Naive B cell (primary cell): ENCODE measurements around the gene OR8B12. TPM values are rescaled to one million over a fixed set of nuclear protein-coding genes. Genes with fewer than 3 reads are reported as not detected.

Experiments
- ATAC-seq, 2 donors: fragments of 150-1000 bp; cut with Tn5 transposase; 2 replicates each; pipeline ENCODE4 v1.10.0; 2021; ENCODE audit warnings: low read depth in 2 of 2, mild to moderate bottlenecking in 2 of 2, moderate library complexity in 2 of 2
- DNase-seq: peaks from one replicate; pipeline ENCODE4 v3.0.0; 2022
- H3K27ac Mint-ChIP-seq, 6 donors: one replicate each; pipeline ENCODE4 v1.8.0; 2020 to 2022; ENCODE audit warnings: mild to moderate bottlenecking in 6 of 6, mixed read lengths in 6 of 6, moderate library complexity in 5 of 6, inconsistent platforms in 2 of 6
- H3K27me3 Mint-ChIP-seq, 3 donors: one replicate each; pipeline ENCODE4 v1.8.0; 2021 to 2022; ENCODE audit warnings: mixed read lengths in 3 of 3, mild to moderate bottlenecking in 1 of 3
- H3K36me3 Mint-ChIP-seq, 2 donors: one replicate each; pipeline ENCODE4 v1.8.0; 2020 to 2022; ENCODE audit warnings: mixed read lengths in 2 of 2, inconsistent platforms in 1 of 2, mild to moderate bottlenecking in 1 of 2
- H3K4me1 Mint-ChIP-seq, 3 donors: one replicate each; pipeline ENCODE4 v1.8.0; 2020 to 2022; ENCODE audit warnings: mixed read lengths in 3 of 3, inconsistent platforms in 1 of 3, mild to moderate bottlenecking in 1 of 3, moderate library complexity in 1 of 3
- H3K4me3 Mint-ChIP-seq, 8 donors: one replicate each; pipeline ENCODE4 v1.8.0; 2020 to 2022; ENCODE audit warnings: mild to moderate bottlenecking in 8 of 8, mixed read lengths in 8 of 8, moderate library complexity in 8 of 8, inconsistent platforms in 2 of 8
- H3K9me3 Mint-ChIP-seq, 7 donors: one replicate each; pipeline ENCODE4 v1.8.0; 2020 to 2022; ENCODE audit warnings: mixed read lengths in 7 of 7, mild to moderate bottlenecking in 5 of 7, inconsistent platforms in 2 of 7, moderate library complexity in 1 of 7
- polyA plus RNA-seq, 6 donors: library from polyadenylated mRNA; unstranded; fragments of 300-500 nt; fragmentation: Illumina TruSeq; gene quantifications; one replicate each; pipeline ENCODE4 v1.2.3, GENCODE V29; 2021; ENCODE audit warnings: low read depth in 6 of 6

The OR8B12 gene
- not detected for polyA plus RNA-seq

GRCh38 chr11:124543554-124543953 is at the start of gene OR8B12:
TSS of gene OR8B12 (minus strand) at chr11:124543654. CDS start at chr11:124543654, 0 bp downstream.
- Mint-ChIP-seq H3K4me3 (no peak within 1 kb of the TSS), H3K27ac (peak within 1 kb of the TSS in 1 of 6 donors; percentile 18), H3K36me3 (no peaks in the 10 kb centered on the region), H3K9me3 (peaks cover 0 to 9% (median 0%) of the 10 kb centered on the region in 7 donors), H3K27me3 (peaks cover 20 to 45% (median 34%) of the 10 kb centered on the region in 3 donors), H3K4me1 (no peaks in the 10 kb centered on the region)
- ATAC-seq, result no peak
- DNase-seq, result no peak

- DNase-seq (no peak), ATAC-seq (no peak)
- H3K4me3 Mint-ChIP-seq, result no peak overlapping the region
- H3K4me1 Mint-ChIP-seq, result no peaks in the 10 kb centered on the region
- peaks cover 27 to 46% (median 31%) of the 10 kb centered on the region in 3 donors for H3K27me3 Mint-ChIP-seq
- H3K9me3 Mint-ChIP-seq, result no peaks in the 10 kb centered on the region
- no peak overlapping the region for H3K27ac Mint-ChIP-seq
- no peaks in the 10 kb centered on the region for H3K36me3 Mint-ChIP-seq
Observed at GRCh38 chr11:124592627-124593026, 49.2 kb upstream of the OR8B12 start.

- Mint-ChIP-seq H3K9me3 (peaks cover 0 to 2% (median 0%) of the 10 kb centered on the region in 7 donors), H3K27ac (no peak overlapping the region), H3K4me1 (no peaks in the 10 kb centered on the region), H3K27me3 (peaks cover 19 to 45% (median 34%) of the 10 kb centered on the region in 3 donors), H3K36me3 (no peaks in the 10 kb centered on the region), H3K4me3 (no peak overlapping the region)
- ATAC-seq (no peak), DNase-seq (no peak)
Observed at GRCh38 chr11:124591430-124591829, 48.0 kb upstream of the OR8B12 start.

- H3K27ac Mint-ChIP-seq, result peak overlapping the region in 1 of 6 donors; percentile 5
- peaks cover 0 to 2% (median 0%) of the 10 kb centered on the region in 7 donors for H3K9me3 Mint-ChIP-seq
- H3K4me3 Mint-ChIP-seq, result no peak overlapping the region
- DNase-seq (peak; percentile 12), ATAC-seq (peak in 1 of 2 donors; percentile 56)
- no peaks in the 10 kb centered on the region for H3K36me3 Mint-ChIP-seq
- no peaks in the 10 kb centered on the region for H3K4me1 Mint-ChIP-seq
- peaks cover 13 to 47% (median 33%) of the 10 kb centered on the region in 3 donors for H3K27me3 Mint-ChIP-seq
Observed at GRCh38 chr11:124586238-124586860, 42.9 kb upstream of the OR8B12 start.

GRCh38 chr11:124584681-124585372 is 41.4 kb upstream of the OR8B12 start:
- ATAC-seq, result no peak
- H3K27me3 Mint-ChIP-seq, result peaks cover 13 to 41% (median 36%) of the 10 kb centered on the region in 3 donors
- no peaks in the 10 kb centered on the region for H3K36me3 Mint-ChIP-seq
- H3K9me3 Mint-ChIP-seq, result peaks cover 0 to 2% (median 0%) of the 10 kb centered on the region in 7 donors
- no peak for DNase-seq
- H3K4me1 Mint-ChIP-seq, result no peaks in the 10 kb centered on the region
- H3K27ac Mint-ChIP-seq, result peak overlapping the region in 1 of 6 donors; percentile 51
- no peak overlapping the region for H3K4me3 Mint-ChIP-seq

GRCh38 chr11:124583781-124584180 is 40.3 kb upstream of the OR8B12 start:
- no peaks in the 10 kb centered on the region for H3K4me1 Mint-ChIP-seq

GRCh38 chr11:124582565-124582964 is 39.1 kb upstream of the OR8B12 start:
- no peak for ATAC-seq
- no peak overlapping the region for H3K27ac Mint-ChIP-seq

More at GRCh38 chr11:124583781-124584180, 40.3 kb upstream of the OR8B12 start:
- Mint-ChIP-seq H3K36me3 (no peaks in the 10 kb centered on the region), H3K27ac (no peak overlapping the region), H3K4me3 (no peak overlapping the region), H3K27me3 (peaks cover 13 to 38% (median 30%) of the 10 kb centered on the region in 3 donors), H3K9me3 (peaks cover 0 to 2% (median 0%) of the 10 kb centered on the region in 7 donors)
- no peak for DNase-seq
- no peak for ATAC-seq

GRCh38 chr11:124581817-124582216 is 38.4 kb upstream of the OR8B12 start:
- no peaks in the 10 kb centered on the region for H3K36me3 Mint-ChIP-seq
- peaks cover 7 to 40% (median 17%) of the 10 kb centered on the region in 3 donors for H3K27me3 Mint-ChIP-seq
- H3K9me3 Mint-ChIP-seq, result no peaks in the 10 kb centered on the region
- DNase-seq (no peak), ATAC-seq (no peak)
- H3K27ac Mint-ChIP-seq, result no peak overlapping the region
- H3K4me1 Mint-ChIP-seq, result no peaks in the 10 kb centered on the region
- H3K4me3 Mint-ChIP-seq, result no peak overlapping the region

More at GRCh38 chr11:124582565-124582964, 39.1 kb upstream of the OR8B12 start:
- no peak overlapping the region for H3K4me3 Mint-ChIP-seq
- H3K4me1 Mint-ChIP-seq, result no peaks in the 10 kb centered on the region
- DNase-seq, result no peak
- no peaks in the 10 kb centered on the region for H3K36me3 Mint-ChIP-seq
- H3K9me3 Mint-ChIP-seq, result peaks cover 0 to 2% (median 0%) of the 10 kb centered on the region in 7 donors
- peaks cover 7 to 40% (median 25%) of the 10 kb centered on the region in 3 donors for H3K27me3 Mint-ChIP-seq

GRCh38 chr11:124578761-124579160 is 35.3 kb upstream of the OR8B12 start:
- H3K27me3 Mint-ChIP-seq, result peaks cover 7 to 56% (median 21%) of the 10 kb centered on the region in 3 donors
- ATAC-seq (no peak), DNase-seq (no peak)
- H3K27ac Mint-ChIP-seq, result no peak overlapping the region
- no peaks in the 10 kb centered on the region for H3K9me3 Mint-ChIP-seq
- no peaks in the 10 kb centered on the region for H3K36me3 Mint-ChIP-seq
- no peak overlapping the region for H3K4me3 Mint-ChIP-seq
- no peaks in the 10 kb centered on the region for H3K4me1 Mint-ChIP-seq

GRCh38 chr11:124577716-124578427 is 34.4 kb upstream of the OR8B12 start:
- H3K36me3 Mint-ChIP-seq, result no peaks in the 10 kb centered on the region
- H3K4me1 Mint-ChIP-seq, result no peaks in the 10 kb centered on the region

GRCh38 chr11:124570160-124570559 is 26.7 kb upstream of the OR8B12 start:
- Mint-ChIP-seq H3K36me3 (no peaks in the 10 kb centered on the region), H3K27ac (peak overlapping the region in 1 of 6 donors; percentile 30), H3K9me3 (no peaks in the 10 kb centered on the region), H3K4me3 (no peak overlapping the region), H3K4me1 (peaks cover 0 to 4% (median 0%) of the 10 kb centered on the region in 3 donors), H3K27me3 (peaks cover 17 to 42% (median 23%) of the 10 kb centered on the region in 3 donors)
- ATAC-seq (no peak), DNase-seq (no peak)

More at GRCh38 chr11:124577716-124578427, 34.4 kb upstream of the OR8B12 start:
- no peak for DNase-seq
- Mint-ChIP-seq H3K27me3 (peaks cover 9 to 54% (median 21%) of the 10 kb centered on the region in 3 donors), H3K4me3 (no peak overlapping the region), H3K9me3 (no peaks in the 10 kb centered on the region), H3K27ac (no peak overlapping the region)
- ATAC-seq, result no peak

GRCh38 chr11:124569697-124570096 is 26.2 kb upstream of the OR8B12 start, which contains the start of gene OR8A1:
TSS of gene OR8A1 (plus strand) at chr11:124569997. CDS start at chr11:124570120, 123 bp downstream.
- ATAC-seq (no peak), DNase-seq (no peak)
- H3K9me3 Mint-ChIP-seq, result no peaks in the 10 kb centered on the region
- no peak within 1 kb of the TSS for H3K4me3 Mint-ChIP-seq
- peak within 1 kb of the TSS in 1 of 6 donors; percentile 30 for H3K27ac Mint-ChIP-seq
- peaks cover 0 to 4% (median 0%) of the 10 kb centered on the region in 3 donors for H3K4me1 Mint-ChIP-seq
- H3K36me3 Mint-ChIP-seq, result no peaks in the 10 kb centered on the region
- peaks cover 17 to 37% (median 26%) of the 10 kb centered on the region in 3 donors for H3K27me3 Mint-ChIP-seq

- H3K36me3 Mint-ChIP-seq, result no peaks in the 10 kb centered on the region
- H3K4me1 Mint-ChIP-seq, result no peaks in the 10 kb centered on the region
- no peak overlapping the region for H3K4me3 Mint-ChIP-seq
- no peak for ATAC-seq
- H3K27me3 Mint-ChIP-seq, result peaks cover 9 to 19% (median 10%) of the 10 kb centered on the region in 3 donors
- no peak for DNase-seq
- peaks cover 0 to 8% (median 4%) of the 10 kb centered on the region in 7 donors for H3K9me3 Mint-ChIP-seq
- H3K27ac Mint-ChIP-seq, result no peak overlapping the region
Observed at GRCh38 chr11:124556828-124557227, 13.4 kb upstream of the OR8B12 start.
